OCI-LY1 (cell line): ENCODE results near the gene SNTB2.

Experiments used
- H2AFZ ChIP-seq: fragments of 200-600 bp; sonication (generic), shearing (Covaris generic); 2 replicates; pipeline ENCODE4 v1.6.0; 2014; ENCODE audit warnings: antibody characterized with exemption, mild to moderate bottlenecking, low read length
- H3F3A ChIP-seq: fragments of 200-600 bp; sonication (generic), shearing (Covaris generic); 2 replicates; pipeline ENCODE4 v1.6.0; 2014; ENCODE audit warnings: mild to moderate bottlenecking, antibody characterized with exemption, low read length, moderate library complexity; ENCODE audit not compliant: insufficient read depth
- H3K27ac ChIP-seq: fragments of 200-600 bp; sonication (generic); 2 replicates; pipeline ENCODE4 v1.5.1; 2014; ENCODE audit warnings: low read length, mixed run types, mild to moderate bottlenecking, low read depth; ENCODE audit not compliant: poor library complexity, severe bottlenecking
- H3K27me3 ChIP-seq: fragments of 200-600 bp; sonication (generic); 2 replicates; pipeline ENCODE4 v1.6.0; 2014; ENCODE audit warnings: antibody characterized with exemption, mild to moderate bottlenecking, low read length, moderate library complexity; ENCODE audit not compliant: insufficient read depth
- H3K36me3 ChIP-seq: fragments of 200-600 bp; sonication (generic); 2 replicates; pipeline ENCODE4 v1.6.1; 2014; ENCODE audit warnings: mild to moderate bottlenecking, antibody characterized with exemption, low read length, moderate library complexity, mixed read lengths; ENCODE audit not compliant: insufficient read depth
- H3K4me1 ChIP-seq: fragments of 200-600 bp; sonication (generic); 2 replicates; pipeline ENCODE4 v1.5.1; 2014; ENCODE audit warnings: mild to moderate bottlenecking, low read length, moderate library complexity; ENCODE audit not compliant: insufficient read depth, severe bottlenecking
- H3K4me2 ChIP-seq: fragments of 200-600 bp; sonication (generic), shearing (Covaris generic); 2 replicates; pipeline ENCODE4 v1.6.1; 2014; ENCODE audit warnings: low read length
- H3K4me3 ChIP-seq: fragments of 200-600 bp; sonication (generic); 2 replicates; pipeline ENCODE4 v1.5.1; 2014; ENCODE audit warnings: low read length, low read depth, mild to moderate bottlenecking, mixed read lengths; ENCODE audit not compliant: poor library complexity, severe bottlenecking
- H3K79me2 ChIP-seq: fragments of 200-600 bp; shearing (Covaris generic); 2 replicates; pipeline ENCODE4 v1.6.1; 2016; ENCODE audit warnings: mixed run types, low read length, mixed read lengths; ENCODE audit not compliant: insufficient read depth
- H3K9ac ChIP-seq: fragments of 200-600 bp; sonication (generic), shearing (Covaris generic); 2 replicates; pipeline ENCODE4 v1.6.1; 2014; ENCODE audit warnings: mild to moderate bottlenecking, low read length, mixed read lengths
- H3K9me2 ChIP-seq: fragments of 200-600 bp; sonication (generic), shearing (Covaris generic); 2 replicates; pipeline ENCODE4 v1.6.1; 2014; ENCODE audit warnings: low read depth, mild to moderate bottlenecking, low read length, mixed read lengths
- H3K9me3 ChIP-seq: fragments of 200-600 bp; shearing (Covaris generic); 2 replicates; pipeline ENCODE4 v1.6.1; 2014; ENCODE audit warnings: low read length, mixed read lengths
- H4K20me1 ChIP-seq: fragments of 200-600 bp; sonication (generic), shearing (Covaris generic); 2 replicates; pipeline ENCODE4 v1.6.0; 2016; ENCODE audit warnings: mild to moderate bottlenecking, low read length; ENCODE audit not compliant: insufficient read depth
- EZH2 ChIP-seq: fragments of 200-600 bp; sonication (generic), shearing (Covaris generic); IDR thresholded peaks from 2 replicates; pipeline ENCODE4 v1.8.0; 2017; ENCODE audit warnings: borderline replicate concordance, mixed run types, mild to moderate bottlenecking, antibody characterized with exemption, low read length, moderate library complexity, mixed read lengths
- TF ChIP-seq, protein P1 (sequence below): fragments of 200-600 bp; sonication (generic), shearing (Covaris generic); IDR thresholded peaks from 2 replicates; pipeline ENCODE4 v1.5.1; 2017; ENCODE audit warnings: mild to moderate bottlenecking, antibody characterized with exemption, low read length, moderate library complexity, mixed read lengths

SNTB2 gene

DNA sequence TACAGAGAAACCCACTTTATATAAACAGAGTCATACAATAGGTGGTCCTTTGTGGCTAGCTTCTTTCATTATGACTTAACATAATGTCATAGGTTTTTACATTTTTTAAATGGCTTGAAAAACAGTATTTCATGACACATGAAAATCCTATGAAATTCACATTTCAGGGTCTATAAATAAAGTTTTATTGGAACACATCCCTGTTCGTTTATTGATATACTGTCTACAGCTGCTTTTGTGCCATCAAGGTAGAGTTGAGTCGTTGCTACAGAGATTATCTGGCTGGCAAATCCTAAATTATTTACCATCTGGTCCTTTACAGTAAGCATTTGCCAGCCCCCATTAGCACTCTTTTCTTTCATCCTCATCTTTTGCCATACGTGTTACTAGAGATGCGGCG lies 126.5 kb downstream of the SNTB2 start:
- H3K4me1 ChIP-seq = peaks cover 10% of the 10 kb centered on the region
- no peak overlapping the region for H3K4me3 ChIP-seq
- peaks cover 8% of the 10 kb centered on the region for H3K79me2 ChIP-seq
- no peaks in the 10 kb centered on the region for H3K9me3 ChIP-seq
- H3K27ac ChIP-seq = no peak overlapping the region
- TF ChIP-seq EZH2 = no peak
- TF ChIP-seq, protein P1, sequence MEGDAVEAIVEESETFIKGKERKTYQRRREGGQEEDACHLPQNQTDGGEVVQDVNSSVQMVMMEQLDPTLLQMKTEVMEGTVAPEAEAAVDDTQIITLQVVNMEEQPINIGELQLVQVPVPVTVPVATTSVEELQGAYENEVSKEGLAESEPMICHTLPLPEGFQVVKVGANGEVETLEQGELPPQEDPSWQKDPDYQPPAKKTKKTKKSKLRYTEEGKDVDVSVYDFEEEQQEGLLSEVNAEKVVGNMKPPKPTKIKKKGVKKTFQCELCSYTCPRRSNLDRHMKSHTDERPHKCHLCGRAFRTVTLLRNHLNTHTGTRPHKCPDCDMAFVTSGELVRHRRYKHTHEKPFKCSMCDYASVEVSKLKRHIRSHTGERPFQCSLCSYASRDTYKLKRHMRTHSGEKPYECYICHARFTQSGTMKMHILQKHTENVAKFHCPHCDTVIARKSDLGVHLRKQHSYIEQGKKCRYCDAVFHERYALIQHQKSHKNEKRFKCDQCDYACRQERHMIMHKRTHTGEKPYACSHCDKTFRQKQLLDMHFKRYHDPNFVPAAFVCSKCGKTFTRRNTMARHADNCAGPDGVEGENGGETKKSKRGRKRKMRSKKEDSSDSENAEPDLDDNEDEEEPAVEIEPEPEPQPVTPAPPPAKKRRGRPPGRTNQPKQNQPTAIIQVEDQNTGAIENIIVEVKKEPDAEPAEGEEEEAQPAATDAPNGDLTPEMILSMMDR = no peak
- no peaks in the 10 kb centered on the region; the same call in 1 of the 2 replicates for H3F3A ChIP-seq
- no peak overlapping the region for H3K4me2 ChIP-seq
- peaks cover 45% of the 10 kb centered on the region for H3K36me3 ChIP-seq
- no peaks in the 10 kb centered on the region for H3K9me2 ChIP-seq
- H2AFZ ChIP-seq = no peak overlapping the region
- H3K9ac ChIP-seq = no peak overlapping the region
- no peaks in the 10 kb centered on the region for H3K27me3 ChIP-seq
- H4K20me1 ChIP-seq = no peaks in the 10 kb centered on the region

DNA sequence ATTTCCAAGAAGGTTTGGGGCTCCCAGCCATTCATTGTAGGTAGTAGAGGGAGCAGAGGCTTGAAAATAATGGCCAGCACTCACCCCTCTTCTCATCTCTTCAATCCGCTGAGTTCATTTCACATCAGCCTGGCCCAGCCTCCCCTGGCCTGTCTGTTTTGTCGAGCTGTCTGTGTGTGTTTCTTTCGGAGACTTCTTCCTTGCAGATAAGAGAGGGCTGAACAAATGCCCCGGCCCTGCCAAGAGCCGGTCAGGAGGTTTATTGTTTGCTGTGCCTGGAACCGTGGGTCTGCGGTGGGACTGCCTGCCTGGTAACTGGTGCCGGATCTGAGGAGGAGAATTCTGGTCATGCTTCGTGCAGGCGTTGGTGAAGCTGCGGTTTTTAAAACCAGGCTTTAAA lies 127.6 kb downstream of the SNTB2 start:
- no peaks in the 10 kb centered on the region for H3K27me3 ChIP-seq
- no peaks in the 10 kb centered on the region for H3F3A ChIP-seq
- no peak overlapping the region for H2AFZ ChIP-seq
- no peaks in the 10 kb centered on the region for H3K9me3 ChIP-seq
- H3K4me2 ChIP-seq = no peak overlapping the region
- no peak for TF ChIP-seq EZH2
- TF ChIP-seq, protein P1 = no peak
- H4K20me1 ChIP-seq = no peaks in the 10 kb centered on the region
- H3K27ac ChIP-seq = no peak overlapping the region
- H3K4me1 ChIP-seq = peaks cover 10% of the 10 kb centered on the region
- H3K4me3 ChIP-seq = no peak overlapping the region
- peaks cover 8% of the 10 kb centered on the region for H3K79me2 ChIP-seq
- no peaks in the 10 kb centered on the region for H3K9me2 ChIP-seq
- H3K9ac ChIP-seq = no peak overlapping the region
- peaks cover 55% of the 10 kb centered on the region for H3K36me3 ChIP-seq

DNA sequence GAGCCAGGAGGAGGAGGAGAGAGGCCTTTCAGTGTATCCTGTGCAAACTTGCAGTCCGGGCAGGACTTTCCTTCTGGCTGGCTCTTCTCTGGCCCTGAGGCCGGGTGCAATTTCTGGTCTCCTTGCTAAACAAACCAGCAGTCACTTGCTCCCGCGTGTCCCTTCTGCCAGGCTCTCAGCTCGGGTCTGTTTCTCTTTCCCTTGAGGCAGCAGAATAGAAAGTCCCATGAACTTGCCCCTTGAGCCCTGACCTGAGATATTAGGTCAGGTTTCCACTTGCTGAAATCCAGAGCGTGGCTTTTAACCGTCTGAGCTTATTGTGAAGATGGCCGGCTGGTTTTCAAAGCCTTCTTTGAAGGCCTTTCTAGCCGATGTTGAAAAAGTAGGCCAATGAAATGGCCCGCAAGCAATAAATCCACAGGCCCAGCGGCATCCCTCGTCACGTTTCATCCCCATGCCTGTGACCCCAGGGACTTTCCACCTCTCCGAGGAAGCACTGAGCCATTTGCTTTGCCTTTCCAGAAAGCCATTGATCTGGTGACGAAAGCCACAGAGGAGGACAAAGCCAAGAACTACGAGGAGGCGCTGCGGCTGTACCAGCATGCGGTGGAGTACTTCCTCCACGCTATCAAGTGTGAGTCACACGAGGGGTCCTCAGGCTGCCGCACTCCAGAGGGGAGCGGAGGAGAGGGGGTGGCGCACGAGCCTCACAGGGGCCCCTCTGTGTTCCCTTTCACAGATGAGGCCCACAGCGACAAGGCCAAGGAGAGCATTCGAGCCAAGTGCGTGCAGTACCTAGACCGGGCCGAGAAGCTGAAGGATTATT lies 128.7 kb downstream of the SNTB2 start:
- Histone ChIP-seq H3K27ac (no peak overlapping the region), H4K20me1 (no peaks in the 10 kb centered on the region), H3F3A (no peaks in the 10 kb centered on the region), H3K4me1 (peaks cover 6% of the 10 kb centered on the region), H3K79me2 (peaks cover 8% of the 10 kb centered on the region), H3K9me3 (no peaks in the 10 kb centered on the region), H3K27me3 (no peaks in the 10 kb centered on the region), H3K9ac (no peak overlapping the region), H2AFZ (no peak overlapping the region), H3K4me2 (no peak overlapping the region), H3K36me3 (peaks cover 67% of the 10 kb centered on the region), H3K9me2 (no peaks in the 10 kb centered on the region), H3K4me3 (no peak overlapping the region)
- no peak for TF ChIP-seq EZH2
- TF ChIP-seq, protein P1 = no peak
